Activated naive CD4-positive, alpha-beta T cell treated with anti-CD3 and anti-CD28 coated beads, Interleukin-2, amount 50 U/mL, for 24 hours (primary cell): ENCODE data around the gene ANK3.

Experiments used
- H3K27ac Mint-ChIP-seq: one replicate; pipeline ENCODE4 v1.8.0; 2021; ENCODE audit warnings: mild to moderate bottlenecking, mixed read lengths
- H3K27me3 Mint-ChIP-seq: one replicate; pipeline ENCODE4 v1.8.0; 2021; ENCODE audit warnings: mixed read lengths
- H3K36me3 Mint-ChIP-seq: one replicate; pipeline ENCODE4 v1.8.0; 2021; ENCODE audit warnings: mixed read lengths
- H3K4me1 Mint-ChIP-seq: one replicate; pipeline ENCODE4 v1.8.0; 2021; ENCODE audit warnings: mixed read lengths
- H3K4me3 Mint-ChIP-seq: one replicate; pipeline ENCODE4 v1.8.0; 2021; ENCODE audit warnings: mild to moderate bottlenecking, mixed read lengths
- H3K9me3 Mint-ChIP-seq: one replicate; pipeline ENCODE4 v1.8.0; 2021; ENCODE audit warnings: mixed read lengths

ANK3 gene

DNA sequence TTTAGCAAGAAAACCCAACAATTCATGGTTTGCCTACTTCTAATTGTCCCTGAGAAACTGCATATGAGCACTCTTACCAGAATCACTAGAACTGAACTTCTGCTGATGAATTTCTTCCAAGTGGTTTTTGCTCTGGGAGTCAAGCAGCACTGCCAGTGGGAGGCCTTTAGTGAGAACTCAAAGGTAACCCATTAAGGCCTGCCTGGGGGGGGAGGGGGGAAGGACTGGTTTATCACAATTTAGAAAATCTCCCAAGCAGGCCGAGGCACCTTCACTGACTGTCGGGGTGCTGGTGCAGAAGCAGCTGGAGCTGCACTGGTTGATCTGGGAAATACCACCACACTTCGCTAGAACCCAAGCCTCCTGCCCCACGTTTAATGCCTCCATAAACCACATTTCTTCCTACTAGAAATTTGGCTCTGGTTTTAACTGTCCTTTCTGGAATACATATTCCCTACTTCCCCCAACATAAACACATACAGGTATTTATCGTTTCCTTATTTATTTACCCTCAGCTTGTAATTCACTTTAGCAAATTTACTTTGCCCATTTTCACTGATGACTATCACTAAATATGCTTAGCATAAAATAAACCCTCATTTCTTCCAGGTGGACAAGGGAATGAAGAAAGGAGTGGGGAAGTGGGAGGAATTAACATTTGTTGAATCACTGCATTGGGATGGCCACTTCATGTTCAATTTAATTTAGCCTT, 14.2 kb downstream of the ANK3 start:
- H3K9me3 Mint-ChIP-seq = no peaks in the 10 kb centered on the region
- no peak overlapping the region for H3K4me3 Mint-ChIP-seq
- no peaks in the 10 kb centered on the region for H3K27me3 Mint-ChIP-seq
- no peak overlapping the region for H3K27ac Mint-ChIP-seq
- H3K36me3 Mint-ChIP-seq = peaks cover 4% of the 10 kb centered on the region
- peaks cover 10% of the 10 kb centered on the region for H3K4me1 Mint-ChIP-seq

DNA sequence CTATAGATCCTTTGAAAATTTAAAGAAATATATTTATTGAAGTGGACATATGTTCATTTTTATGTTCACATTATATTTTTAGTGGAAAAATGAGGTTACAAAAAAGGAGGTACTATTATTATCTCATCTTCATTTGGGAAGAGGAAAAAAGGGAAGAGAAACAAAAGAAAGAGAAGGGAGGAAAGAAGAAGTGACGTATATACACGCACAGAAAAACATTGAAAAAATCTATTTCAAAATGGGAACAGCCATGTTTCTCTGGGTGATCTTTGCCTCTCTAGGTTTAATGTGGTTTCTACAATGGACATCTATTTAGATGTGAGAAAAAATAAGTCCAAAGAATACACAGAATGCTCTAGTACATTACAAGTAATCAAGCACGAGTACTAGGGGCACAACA, 14.8 kb downstream of the ANK3 start:
- Mint-ChIP-seq H3K36me3 (peaks cover 4% of the 10 kb centered on the region), H3K27ac (no peak overlapping the region), H3K27me3 (no peaks in the 10 kb centered on the region), H3K4me1 (peaks cover 10% of the 10 kb centered on the region), H3K4me3 (no peak overlapping the region), H3K9me3 (no peaks in the 10 kb centered on the region)

DNA sequence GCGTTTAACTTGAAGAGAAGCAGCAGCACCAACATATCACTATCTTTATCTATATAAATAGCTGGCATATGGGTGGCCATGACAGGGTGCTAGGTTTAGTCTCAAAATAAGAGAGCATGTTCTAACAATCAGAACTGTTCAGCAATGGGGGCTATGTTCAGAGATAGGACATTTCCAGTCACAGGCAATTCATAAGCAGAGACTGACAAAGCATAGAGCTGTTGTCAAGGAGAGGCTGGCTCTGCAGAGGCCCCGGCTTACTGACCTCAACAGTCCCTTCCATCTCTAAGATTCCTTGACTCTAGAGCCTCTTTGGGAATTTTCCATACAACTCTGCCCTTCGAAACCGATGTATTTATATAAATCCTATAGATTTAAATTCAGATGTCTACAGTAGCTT, 17.2 kb downstream of the ANK3 start:
- no peak overlapping the region for H3K27ac Mint-ChIP-seq
- H3K9me3 Mint-ChIP-seq = no peaks in the 10 kb centered on the region
- H3K36me3 Mint-ChIP-seq = peaks cover 4% of the 10 kb centered on the region
- H3K4me1 Mint-ChIP-seq = peaks cover 5% of the 10 kb centered on the region
- H3K4me3 Mint-ChIP-seq = no peak overlapping the region
- no peaks in the 10 kb centered on the region for H3K27me3 Mint-ChIP-seq

DNA sequence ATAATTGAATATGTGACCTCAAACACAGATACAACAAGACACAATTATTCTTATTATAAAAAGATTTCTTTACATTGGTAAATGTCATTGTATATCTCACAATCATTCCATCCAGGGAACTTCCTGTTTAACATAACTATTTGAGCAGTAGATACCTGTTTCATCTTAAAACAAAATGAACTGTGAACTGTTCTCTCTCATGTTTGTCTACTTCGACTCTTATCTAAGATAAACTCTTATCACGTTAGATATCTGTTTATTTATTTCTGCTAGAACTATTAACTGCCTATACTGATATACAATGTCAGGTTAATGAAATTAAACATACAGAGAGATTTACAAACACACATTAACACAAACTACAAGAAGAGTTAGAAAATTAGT, 20.1 kb downstream of the ANK3 start:
- Mint-ChIP-seq H3K36me3 (peaks cover 5% of the 10 kb centered on the region), H3K27me3 (no peaks in the 10 kb centered on the region), H3K27ac (no peak overlapping the region), H3K4me1 (peaks cover 5% of the 10 kb centered on the region), H3K9me3 (no peaks in the 10 kb centered on the region), H3K4me3 (no peak overlapping the region)

DNA sequence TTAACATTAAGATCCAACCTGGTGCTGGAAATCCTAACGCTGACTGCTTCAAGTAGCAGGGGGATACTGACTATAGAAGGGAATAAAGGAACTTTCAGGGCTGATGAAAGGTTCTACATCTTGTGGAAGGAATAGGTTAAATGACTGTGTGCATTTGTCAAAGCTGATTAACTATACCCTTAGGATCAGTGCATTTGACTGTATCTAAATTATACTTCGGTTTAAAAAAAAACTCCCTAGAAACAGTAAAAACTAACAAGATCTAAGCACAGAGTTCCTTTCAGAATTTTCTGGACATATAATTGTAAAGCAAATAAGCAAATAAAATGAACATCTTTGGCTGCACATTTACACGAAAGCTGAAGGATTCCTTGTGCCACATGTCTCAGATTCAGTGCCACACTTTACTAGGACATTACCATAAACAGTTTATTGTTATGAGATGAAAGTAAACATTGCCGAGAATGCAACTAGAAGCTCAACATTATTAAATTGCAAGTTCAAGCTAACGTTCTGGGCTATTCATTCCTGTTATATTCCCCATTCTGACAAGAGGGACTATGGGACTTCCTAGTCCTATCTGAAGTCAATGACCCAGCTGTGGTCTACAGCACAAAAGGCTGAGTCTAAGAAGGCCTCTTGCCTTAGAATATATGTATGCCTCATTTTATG, 20.7 kb downstream of the ANK3 start:
- Mint-ChIP-seq H3K36me3 (peaks cover 5% of the 10 kb centered on the region), H3K27me3 (no peaks in the 10 kb centered on the region), H3K4me3 (no peak overlapping the region), H3K9me3 (no peaks in the 10 kb centered on the region), H3K27ac (no peak overlapping the region), H3K4me1 (peaks cover 5% of the 10 kb centered on the region)

DNA sequence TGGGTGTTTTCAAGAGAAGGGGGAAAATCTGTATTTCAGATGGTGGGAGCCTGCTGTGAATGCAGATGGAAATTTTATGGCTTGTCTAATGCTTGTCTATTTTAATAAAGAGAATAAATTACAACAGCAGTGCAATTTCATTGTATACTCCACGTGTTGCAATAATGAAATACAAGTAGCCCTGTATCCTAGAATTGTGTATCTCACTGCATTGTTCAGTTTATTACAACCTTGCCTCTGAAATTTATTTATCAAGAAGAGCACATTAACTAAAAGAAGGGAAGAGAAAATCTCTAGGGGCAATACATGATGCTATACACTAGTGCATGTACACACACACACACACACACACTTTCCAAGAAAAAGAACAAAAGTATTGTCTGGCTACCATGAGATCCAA, 21.8 kb downstream of the ANK3 start:
- Mint-ChIP-seq H3K4me1 (peaks cover 2% of the 10 kb centered on the region), H3K9me3 (no peaks in the 10 kb centered on the region)

DNA sequence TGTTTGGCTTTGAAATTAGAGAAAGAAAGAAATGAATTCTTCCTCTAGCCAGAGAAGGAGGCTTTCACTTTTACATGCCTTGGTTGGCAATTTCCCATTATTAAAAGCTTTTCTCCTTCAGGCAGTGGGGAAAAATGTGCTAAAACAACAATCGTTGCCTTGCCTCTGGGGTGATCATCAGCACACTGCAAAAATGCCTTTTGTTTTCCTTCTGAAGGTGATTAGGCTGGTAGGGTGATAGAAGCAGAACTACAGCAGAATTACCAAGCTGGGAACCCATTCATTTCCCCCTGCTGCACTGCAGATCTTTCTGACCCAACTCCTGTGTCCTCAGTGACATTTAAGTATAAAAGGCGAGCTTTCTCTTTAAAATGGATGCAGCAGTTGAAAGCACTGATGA, 22.2 kb downstream of the ANK3 start:
- no peak overlapping the region for H3K27ac Mint-ChIP-seq
- H3K36me3 Mint-ChIP-seq = peaks cover 3% of the 10 kb centered on the region
- H3K27me3 Mint-ChIP-seq = no peaks in the 10 kb centered on the region
- H3K4me1 Mint-ChIP-seq = no peaks in the 10 kb centered on the region
- no peak overlapping the region for H3K4me3 Mint-ChIP-seq
- H3K9me3 Mint-ChIP-seq = no peaks in the 10 kb centered on the region

More for the DNA sequence above, 21.8 kb downstream of the ANK3 start:
- peaks cover 1% of the 10 kb centered on the region for H3K36me3 Mint-ChIP-seq
- H3K27ac Mint-ChIP-seq = no peak overlapping the region
- H3K27me3 Mint-ChIP-seq = no peaks in the 10 kb centered on the region
- H3K4me3 Mint-ChIP-seq = no peak overlapping the region

DNA sequence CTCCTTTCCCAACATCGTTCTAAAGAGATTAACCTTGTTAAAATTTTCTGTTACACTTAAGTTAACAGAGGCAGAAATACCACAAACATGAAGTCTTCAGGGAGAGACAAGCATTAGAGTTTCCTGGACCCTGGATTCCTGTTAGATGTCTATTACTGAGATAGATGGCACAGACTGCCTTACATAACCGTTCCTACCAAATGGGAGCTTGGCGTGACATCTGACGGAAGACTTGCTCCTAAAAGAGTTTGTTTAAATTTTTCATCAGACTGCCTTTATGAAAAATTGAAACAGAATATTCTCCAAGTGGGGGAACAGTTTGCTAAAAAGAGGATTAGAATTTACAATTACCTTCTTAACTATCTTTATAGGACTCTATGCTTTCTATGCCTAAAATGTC, 22.7 kb downstream of the ANK3 start:
- Mint-ChIP-seq H3K4me1 (no peaks in the 10 kb centered on the region), H3K9me3 (no peaks in the 10 kb centered on the region), H3K27me3 (no peaks in the 10 kb centered on the region), H3K27ac (no peak overlapping the region), H3K36me3 (peaks cover 3% of the 10 kb centered on the region), H3K4me3 (no peak overlapping the region)

DNA sequence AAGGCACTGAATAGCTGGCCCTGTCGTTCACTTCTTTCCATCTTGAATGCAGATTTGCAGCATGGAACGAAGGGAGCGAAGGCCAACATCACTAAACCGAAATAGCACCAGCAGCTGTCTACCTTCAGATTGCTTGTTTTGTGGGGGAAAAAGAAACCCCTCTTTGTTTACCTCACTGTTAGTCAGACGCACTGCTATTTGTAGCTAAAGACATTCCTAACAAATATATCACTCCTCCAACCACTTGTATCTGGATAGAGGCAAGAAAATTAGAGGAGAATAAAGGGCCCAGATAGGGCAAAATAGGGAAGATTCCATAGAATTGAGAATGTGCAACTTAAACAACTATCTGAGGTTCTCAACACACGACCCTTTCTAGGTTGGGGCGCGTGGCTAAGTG, 26.5 kb downstream of the ANK3 start:
- Mint-ChIP-seq H3K36me3 (peaks cover 5% of the 10 kb centered on the region), H3K4me3 (no peak overlapping the region), H3K9me3 (no peaks in the 10 kb centered on the region), H3K27ac (no peak overlapping the region), H3K4me1 (no peaks in the 10 kb centered on the region), H3K27me3 (no peaks in the 10 kb centered on the region)

DNA sequence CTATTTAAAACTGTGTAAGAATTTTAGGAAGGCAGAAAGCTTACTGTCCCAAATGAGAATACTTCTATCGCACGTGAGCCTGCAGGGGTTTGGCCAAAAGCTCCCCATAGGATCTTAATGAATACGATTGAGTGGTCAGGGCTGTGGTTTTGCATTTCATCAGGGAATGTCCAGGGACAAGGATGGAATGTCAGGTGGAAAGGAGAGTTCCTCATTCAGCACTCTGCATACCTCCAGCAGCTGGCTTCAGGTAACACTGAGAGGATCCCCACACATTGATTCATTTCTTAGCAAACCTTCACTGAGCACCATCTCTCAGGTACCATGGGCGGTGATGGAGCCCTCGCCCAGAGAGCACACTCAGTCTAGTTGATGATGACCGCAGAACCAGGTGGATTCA, 27.2 kb downstream of the ANK3 start:
- H3K9me3 Mint-ChIP-seq = no peaks in the 10 kb centered on the region
- no peaks in the 10 kb centered on the region for H3K27me3 Mint-ChIP-seq
- H3K4me3 Mint-ChIP-seq = no peak overlapping the region
- H3K36me3 Mint-ChIP-seq = peaks cover 5% of the 10 kb centered on the region
- H3K27ac Mint-ChIP-seq = no peak overlapping the region
- H3K4me1 Mint-ChIP-seq = no peaks in the 10 kb centered on the region

DNA sequence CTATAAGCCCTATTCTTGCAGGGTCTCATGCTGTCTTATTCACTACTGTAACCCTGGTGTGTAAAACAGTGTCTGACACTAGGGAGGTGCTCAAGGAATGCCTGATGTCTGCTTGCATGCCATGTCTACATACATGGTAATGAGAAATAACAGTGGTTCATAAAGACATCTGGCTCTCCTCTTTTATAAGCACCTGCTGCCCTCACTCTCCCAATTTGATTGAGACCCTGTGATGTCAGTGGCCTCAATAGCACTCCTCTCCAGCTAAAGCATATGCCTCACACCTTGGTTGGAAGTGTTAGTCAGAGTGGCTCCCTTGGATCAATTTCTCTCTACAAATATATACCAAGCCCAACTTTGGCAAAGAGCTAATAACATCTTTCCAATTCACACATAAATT, 30.6 kb downstream of the ANK3 start:
- Mint-ChIP-seq H3K27me3 (no peaks in the 10 kb centered on the region), H3K4me1 (peaks cover 4% of the 10 kb centered on the region), H3K4me3 (no peak overlapping the region), H3K36me3 (peaks cover 4% of the 10 kb centered on the region), H3K9me3 (no peaks in the 10 kb centered on the region), H3K27ac (no peak overlapping the region)

DNA sequence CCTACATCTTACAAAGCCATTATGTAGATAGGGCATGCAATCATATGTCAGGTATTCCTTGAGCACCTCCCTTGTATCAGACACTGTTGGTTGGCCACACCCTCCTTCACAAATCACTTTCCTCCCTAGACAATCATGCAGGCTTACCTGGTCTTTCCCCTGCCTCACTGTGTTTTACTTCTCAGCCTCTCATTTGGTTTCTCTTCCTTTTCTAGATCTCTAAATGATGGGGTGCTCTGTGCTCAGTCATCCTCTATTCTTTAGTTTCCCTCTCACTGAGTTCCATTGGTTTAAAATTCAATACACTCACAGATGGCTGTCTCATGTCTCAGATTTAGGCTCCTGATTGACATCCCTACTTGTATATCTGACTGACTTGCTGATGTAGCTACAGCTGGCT, 31.4 kb downstream of the ANK3 start:
- Mint-ChIP-seq H3K36me3 (peaks cover 4% of the 10 kb centered on the region), H3K4me3 (no peak overlapping the region), H3K27ac (no peak overlapping the region)

DNA sequence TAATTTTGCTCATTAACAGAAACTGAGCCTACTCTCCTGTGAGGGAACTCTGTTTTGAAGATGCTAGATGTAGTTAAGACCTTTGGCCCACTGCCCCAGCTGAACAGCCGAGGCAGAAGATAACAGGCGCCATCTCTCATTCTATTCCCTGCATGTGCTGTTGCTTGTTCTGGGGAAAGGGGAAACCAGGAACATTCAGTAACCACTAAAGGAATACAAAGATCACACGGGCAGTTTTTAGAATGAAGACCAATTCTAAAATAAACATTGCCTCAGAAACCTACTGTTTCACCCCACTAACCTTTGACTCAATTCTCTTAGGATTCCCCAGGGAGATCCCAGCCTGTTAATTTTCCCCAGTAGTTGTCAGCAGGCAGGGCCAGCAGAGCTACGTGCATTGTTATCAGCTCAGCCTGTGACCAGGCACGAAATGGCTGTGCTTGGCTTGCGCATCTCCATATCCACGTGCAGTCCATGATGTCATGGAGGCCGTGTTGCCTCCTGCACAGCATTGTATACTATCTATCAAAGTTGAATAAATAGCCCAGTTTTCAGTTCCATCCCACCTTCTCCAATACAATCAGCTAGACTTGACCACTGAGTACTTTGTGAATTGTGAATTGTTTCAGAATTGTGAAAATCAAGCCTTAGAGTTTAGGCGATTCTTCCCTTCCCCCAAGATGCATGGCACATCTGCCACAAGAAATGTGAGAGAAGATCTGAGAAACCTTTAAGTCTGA, 36.0 kb downstream of the ANK3 start:
- Mint-ChIP-seq H3K36me3 (no peaks in the 10 kb centered on the region), H3K27me3 (no peaks in the 10 kb centered on the region), H3K4me3 (no peak overlapping the region), H3K27ac (no peak overlapping the region), H3K9me3 (no peaks in the 10 kb centered on the region), H3K4me1 (peaks cover 4% of the 10 kb centered on the region)

More for the DNA sequence above, 31.4 kb downstream of the ANK3 start:
- no peaks in the 10 kb centered on the region for H3K9me3 Mint-ChIP-seq
- H3K4me1 Mint-ChIP-seq = peaks cover 4% of the 10 kb centered on the region
- no peaks in the 10 kb centered on the region for H3K27me3 Mint-ChIP-seq

DNA sequence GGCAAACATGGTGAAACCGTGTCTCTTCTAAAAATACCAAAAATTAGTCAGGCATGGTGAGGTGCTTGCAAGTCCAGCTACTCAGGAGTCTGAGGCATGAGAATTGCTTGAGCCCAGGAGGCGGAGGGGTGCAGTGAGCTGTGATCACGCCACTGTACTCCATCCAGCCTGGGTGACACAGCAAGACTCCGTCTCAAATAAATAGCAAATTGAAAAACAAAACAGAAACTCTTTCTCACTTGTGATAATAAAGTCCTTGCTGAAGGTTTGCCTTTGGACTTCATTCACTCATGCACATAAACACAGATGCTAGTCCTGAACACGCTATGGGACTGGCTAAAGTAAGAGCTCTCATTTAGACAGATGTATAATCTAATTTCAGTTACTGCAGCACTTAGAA, 37.6 kb downstream of the ANK3 start:
- Mint-ChIP-seq H3K9me3 (no peaks in the 10 kb centered on the region), H3K4me3 (no peak overlapping the region), H3K36me3 (peaks cover 1% of the 10 kb centered on the region), H3K27ac (no peak overlapping the region), H3K27me3 (no peaks in the 10 kb centered on the region), H3K4me1 (peaks cover 7% of the 10 kb centered on the region)

DNA sequence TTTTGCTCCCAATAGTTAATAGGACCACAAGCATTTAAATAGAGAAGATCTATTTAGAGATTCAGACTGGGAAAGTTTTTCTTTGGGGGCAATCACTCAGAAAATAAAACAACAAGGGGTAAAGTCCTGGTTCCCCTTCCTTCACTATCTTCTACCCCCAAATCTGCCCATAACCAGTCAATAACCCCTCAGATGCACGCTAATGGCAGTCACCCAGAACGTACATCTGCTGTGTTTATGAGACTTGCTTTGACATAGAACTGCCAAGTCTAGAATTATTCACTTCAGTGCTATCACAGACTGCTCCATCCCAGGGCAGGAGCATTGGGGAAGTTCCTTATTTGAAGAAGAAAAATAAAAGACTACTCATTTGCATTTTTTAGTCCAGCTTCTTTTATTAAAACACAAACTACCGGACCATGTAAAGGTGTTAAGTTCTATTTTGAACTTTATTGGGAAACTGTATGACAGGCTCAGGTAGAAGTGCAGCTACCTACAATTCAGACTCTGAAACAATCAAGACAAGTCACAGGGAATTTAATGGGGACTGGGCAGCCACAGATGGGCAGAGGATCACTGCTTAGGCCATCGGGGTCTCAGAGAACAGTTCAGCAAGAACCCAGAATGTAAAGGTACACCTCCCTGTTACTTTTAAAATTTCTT, 38.4 kb downstream of the ANK3 start:
- H3K36me3 Mint-ChIP-seq = peaks cover 1% of the 10 kb centered on the region
- no peak overlapping the region for H3K27ac Mint-ChIP-seq
- no peaks in the 10 kb centered on the region for H3K27me3 Mint-ChIP-seq
- peaks cover 7% of the 10 kb centered on the region for H3K4me1 Mint-ChIP-seq
- no peak overlapping the region for H3K4me3 Mint-ChIP-seq
- H3K9me3 Mint-ChIP-seq = no peaks in the 10 kb centered on the region

DNA sequence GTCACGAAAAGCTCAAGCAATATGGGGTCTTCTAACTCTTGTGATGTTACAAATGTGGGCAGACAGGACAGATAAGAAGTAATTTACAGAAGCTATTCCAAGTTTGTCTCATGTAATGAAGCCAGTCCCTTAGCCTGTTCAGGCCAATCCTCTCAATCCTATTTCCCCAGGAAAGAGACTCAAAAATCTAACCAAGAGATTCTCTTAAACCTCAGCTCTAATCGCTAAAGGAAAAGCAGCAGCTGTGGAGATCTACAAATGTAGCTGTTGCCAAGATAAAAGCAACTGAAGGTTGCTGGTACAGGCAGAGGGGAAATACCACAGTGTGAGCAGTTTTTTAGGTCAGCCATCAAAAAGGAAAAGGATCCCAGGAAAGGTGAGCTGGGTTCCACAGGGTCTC, 39.3 kb downstream of the ANK3 start:
- H3K9me3 Mint-ChIP-seq = no peaks in the 10 kb centered on the region
- H3K27me3 Mint-ChIP-seq = no peaks in the 10 kb centered on the region
- no peak overlapping the region for H3K4me3 Mint-ChIP-seq
- no peak overlapping the region for H3K27ac Mint-ChIP-seq
- H3K36me3 Mint-ChIP-seq = peaks cover 1% of the 10 kb centered on the region
- H3K4me1 Mint-ChIP-seq = peaks cover 3% of the 10 kb centered on the region
